Neutrophil (primary cell): ENCODE measurements around the gene GMEB2.
"Not testable (repeated sequence)": the region's sequence is repeated elsewhere in the genome, so short reads cannot be mapped to it uniquely, and the experiment has no call there.

Experiments
- H3K27ac ChIP-seq: fragments of 200-600 bp; sonication (generic); 2 replicates; pipeline ENCODE4 v1.5.1; 2016; ENCODE audit warnings: mild to moderate bottlenecking, moderate library complexity
- H3K27me3 ChIP-seq: fragments of 200-600 bp; sonication (generic); 2 replicates; pipeline ENCODE4 v1.6.0; 2016; ENCODE audit warnings: mild to moderate bottlenecking
- H3K36me3 ChIP-seq: fragments of 200-600 bp; sonication (generic); 2 replicates; pipeline ENCODE4 v1.5.1; 2017
- H3K4me1 ChIP-seq, 2 experiments: fragments of 200-600 bp in 1 of 2; sonication (generic) in 1 of 2; 1 replicate in 1 of 2; 2 replicates in 1 of 2; pipeline versions ENCODE4 v1.5.1 to v1.6.1; 2013 to 2016; ENCODE audit warnings: low read depth in 1 of 2, low read length in 1 of 2, mild to moderate bottlenecking in 1 of 2, moderate library complexity in 1 of 2; ENCODE audit not compliant: control insufficient read depth in 1 of 2, insufficient read depth in 1 of 2
- H3K4me3 ChIP-seq, 2 experiments: fragments of 200-600 bp in 1 of 2; sonication (generic) in 1 of 2; 1 replicate in 1 of 2; 2 replicates in 1 of 2; pipeline ENCODE4 v1.5.1; 2013 to 2016; ENCODE audit warnings: low read depth in 1 of 2, low read length in 1 of 2, mild to moderate bottlenecking in 1 of 2, moderate library complexity in 1 of 2
- H3K9me3 ChIP-seq: fragments of 200-600 bp; sonication (generic); 2 replicates; pipeline ENCODE4 v1.5.1; 2016
- CTCF ChIP-seq: fragments of 200-600 bp; sonication (generic); IDR thresholded peaks from 2 replicates; pipeline ENCODE4 v1.5.1; 2016; ENCODE audit warnings: antibody characterized with exemption

GMEB2 gene

GRCh38 chr20:63639093-63639975 is 12.4 kb upstream of the GMEB2 start:
- peak overlapping the region; percentile 100 for H3K27ac ChIP-seq
- no peak for TF ChIP-seq CTCF
- no peaks in the 10 kb centered on the region for H3K36me3 ChIP-seq
- peaks cover 70 to 72% of the 10 kb centered on the region in 2 experiments for H3K4me1 ChIP-seq
- peak overlapping the region; percentile 70 to 95 for H3K4me3 ChIP-seq
- H3K27me3 ChIP-seq: no peaks in the 10 kb centered on the region
- H3K9me3 ChIP-seq: no peaks in the 10 kb centered on the region

- H3K27ac ChIP-seq: peak overlapping the region; percentile 98
- H3K36me3 ChIP-seq: no peaks in the 10 kb centered on the region
- H3K27me3 ChIP-seq: no peaks in the 10 kb centered on the region
- H3K4me3 ChIP-seq: no peak overlapping the region
- H3K4me1 ChIP-seq: peaks cover 80 to 86% of the 10 kb centered on the region in 2 experiments
- no peak for TF ChIP-seq CTCF
- no peaks in the 10 kb centered on the region for H3K9me3 ChIP-seq
These were observed 10.1 kb upstream of the GMEB2 start for GRCh38 chr20:63636752-63637628.

GRCh38 chr20:63635431-63636141 is 8.7 kb upstream of the GMEB2 start:
- peaks cover 4% of the 10 kb centered on the region for H3K36me3 ChIP-seq
- H3K27ac ChIP-seq: peak overlapping the region; percentile 98
- peak; percentile 16 for TF ChIP-seq CTCF
- H3K4me1 ChIP-seq: peaks cover 77 to 84% of the 10 kb centered on the region in 2 experiments
- H3K4me3 ChIP-seq: peak overlapping the region; percentile 47 to 49
- no peaks in the 10 kb centered on the region for H3K9me3 ChIP-seq
- H3K27me3 ChIP-seq: no peaks in the 10 kb centered on the region

- Histone ChIP-seq H3K36me3 (peaks cover 4% of the 10 kb centered on the region), H3K4me3 (no peak overlapping the region), H3K27ac (peak overlapping the region; percentile 98), H3K9me3 (no peaks in the 10 kb centered on the region), H3K4me1 (peaks cover 69 to 76% of the 10 kb centered on the region in 2 experiments), H3K27me3 (no peaks in the 10 kb centered on the region)
- no peak for TF ChIP-seq CTCF
These were observed 6.8 kb upstream of the GMEB2 start for GRCh38 chr20:63633732-63634131.

DNA sequence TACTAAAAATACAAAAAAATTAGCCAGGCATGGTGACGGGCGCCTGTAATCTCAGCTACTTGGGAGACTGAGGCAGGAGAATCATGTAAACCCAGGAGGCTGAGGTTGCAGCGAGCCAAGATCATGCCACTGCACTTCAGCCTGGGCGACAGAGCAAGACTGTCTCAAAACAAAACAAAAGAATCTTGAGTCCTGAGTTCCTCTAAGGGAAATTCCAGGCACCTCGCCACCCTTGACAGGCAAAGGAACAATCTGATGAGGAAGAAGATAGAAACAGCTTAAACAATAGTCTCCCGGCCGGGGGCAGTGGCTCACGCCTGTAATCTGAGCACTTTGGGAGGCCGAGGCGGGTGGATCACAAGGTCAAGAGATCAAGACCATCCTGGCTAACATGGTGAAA is 4.5 kb upstream of the GMEB2 start:
- not testable (repeated sequence) for H3K9me3 ChIP-seq, H3K27me3 ChIP-seq, H3K4me3 ChIP-seq, H3K27ac ChIP-seq, H3K36me3 ChIP-seq
- H3K4me1 ChIP-seq: peaks cover 60 to 63% of the 10 kb centered on the region in 2 experiments

DNA sequence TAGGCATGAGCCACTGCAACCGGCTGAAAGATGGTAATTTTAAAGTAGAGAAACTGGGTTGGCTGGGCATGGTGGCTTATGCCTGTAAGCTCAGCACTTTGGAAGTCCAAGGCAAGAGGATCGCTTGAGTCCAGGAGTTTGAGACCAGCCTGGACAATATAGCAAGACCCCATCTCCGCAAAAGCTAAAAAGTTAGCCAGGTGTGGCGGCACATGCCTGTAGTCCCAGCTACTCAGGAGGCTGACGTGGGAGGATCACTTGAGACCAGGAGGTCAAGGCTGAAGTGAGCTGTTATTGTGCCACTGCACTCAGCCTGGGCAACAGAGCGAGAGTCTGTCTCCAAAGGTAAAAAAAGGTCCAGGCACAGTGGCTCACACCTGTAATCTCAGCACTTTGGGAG is 4.1 kb upstream of the GMEB2 start:
- H3K27me3 ChIP-seq, H3K4me3 ChIP-seq, H3K36me3 ChIP-seq, H3K9me3 ChIP-seq, H3K27ac ChIP-seq: not testable (repeated sequence)
- H3K4me1 ChIP-seq: peaks cover 62 to 63% of the 10 kb centered on the region in 2 experiments
